HepG2 (cell line): ENCODE measurements around the gene TDRD9. TPM values are rescaled to one million over a fixed set of nuclear protein-coding genes. Genes with fewer than 3 reads are reported as not detected.

Source experiments
- ATAC-seq: fragments of 200-7000 bp; cut with Tn5 transposase; 3 replicates; pipeline ENCODE4 v1.9.1; 2020; ENCODE audit warnings: mild to moderate bottlenecking, moderate library complexity
- BruUV-seq: library from RNA; stranded (reverse); fragments of 400-500 nt; replicated peaks from 2 replicates; lab custom pipeline; 2021; lab: Mats Ljungman, UMichigan
- CTCF ChIA-PET: fragments of 300-600 bp; formaldehyde crosslinking; extraction: SDS; loops from one replicate; lab custom pipeline; 2021; ENCODE audit warnings: low total read pairs, inconsistent platforms, low intra/inter-chr PET ratio; lab: Yijun Ruan, JAX
- POLR2A ChIA-PET: fragments of 350-600 bp; sonication (Branson Sonifier 250); formaldehyde crosslinking; loops from one replicate; lab custom pipeline; 2020; ENCODE audit warnings: antibody characterized with exemption, inconsistent platforms; lab: Yijun Ruan, JAX
- DNase-seq: peaks from one replicate; pipeline ENCODE4 v3.0.0-alpha.2; 2015; ENCODE audit warnings: low spot score
- FAIRE-seq: peaks from 3 replicates; lab custom pipeline; 2011; peaks lifted over from hg19 to GRCh38; lab: Jason Lieb, UNC
- H2AFZ ChIP-seq: one replicate; pipeline ENCODE4 v1.6.1; 2011; ENCODE audit warnings: low read length, inconsistent platforms
- H3K27ac ChIP-seq: fragments of 300-600 bp; 3 replicates; pipeline ENCODE4 v1.8.0; 2011; ENCODE audit warnings: mixed run types, mild to moderate bottlenecking, mixed read lengths, low read length, inconsistent platforms; ENCODE audit not compliant: insufficient read depth; ENCODE audit errors: extremely low read length
- H3K27me3 ChIP-seq, 2 experiments: fragments of 200-600 bp in 1 of 2; 2 replicates in 1 of 2; 3 replicates in 1 of 2; pipeline versions ENCODE4 v1.6.0 to v1.8.0; 2011; ENCODE audit warnings: low read length in 2 of 2, mild to moderate bottlenecking in 2 of 2, moderate library complexity in 2 of 2, inconsistent platforms in 1 of 2; ENCODE audit not compliant: insufficient read depth in 2 of 2, control insufficient read depth in 1 of 2
- H3K36me3 ChIP-seq, 2 experiments: fragments of 200-600 bp in 1 of 2; replicated peaks in 1 of 2; 2 replicates in 1 of 2; 3 replicates in 1 of 2; pipeline versions ENCODE4 v1.5.1 to v1.8.0; 2011; ENCODE audit warnings: low read length in 2 of 2, inconsistent platforms in 1 of 2; ENCODE audit not compliant: insufficient read depth in 2 of 2, control insufficient read depth in 1 of 2
- H3K4me1 ChIP-seq: 2 replicates; pipeline ENCODE4 v1.5.1; 2012; ENCODE audit warnings: low read length, inconsistent platforms; ENCODE audit not compliant: insufficient read depth
- H3K4me2 ChIP-seq: 2 replicates; pipeline ENCODE4 v1.6.0; 2011; ENCODE audit warnings: low read depth, low read length, inconsistent platforms
- H3K4me3 ChIP-seq, 3 experiments: fragments of 200-600 bp in 1 of 3; sonication (generic), shearing (Covaris generic) in 1 of 3; replicated peaks in 1 of 3; 2 replicates each; pipeline ENCODE4 v1.5.1; 2011 to 2016; ENCODE audit warnings: low read length in 3 of 3, inconsistent platforms in 2 of 3, low read depth in 2 of 3, mild to moderate bottlenecking in 2 of 3, control low read depth in 1 of 3, mixed read lengths in 1 of 3; ENCODE audit not compliant: insufficient read depth in 1 of 3
- H3K79me2 ChIP-seq: one replicate; pipeline ENCODE4 v1.6.1; 2011; ENCODE audit warnings: low read length, inconsistent platforms; ENCODE audit not compliant: insufficient read depth
- H3K9ac ChIP-seq: 2 replicates; pipeline ENCODE4 v1.6.0; 2011; ENCODE audit warnings: mild to moderate bottlenecking, low read depth, low read length, inconsistent platforms; ENCODE audit not compliant: insufficient read depth
- H3K9me3 ChIP-seq: 2 replicates; pipeline ENCODE4 v1.5.1; 2012; ENCODE audit warnings: mild to moderate bottlenecking, low read length
- H4K20me1 ChIP-seq: 2 replicates; pipeline ENCODE4 v1.6.0; 2011; ENCODE audit warnings: inconsistent platforms, mild to moderate bottlenecking, low read length, moderate library complexity; ENCODE audit not compliant: insufficient read depth
- AGO1 ChIP-seq: fragments of 200-400 bp; formaldehyde crosslinking; IDR thresholded peaks from 2 replicates; pipeline ENCODE4 v1.6.1; 2017; ENCODE audit warnings: mild to moderate bottlenecking, low read depth, low read length, moderate library complexity; ENCODE audit not compliant: poor library complexity, severe bottlenecking
- FOXP1 ChIP-seq, 2 experiments: fragments of 450-650 bp in 1 of 2; IDR thresholded peaks; 2 replicates each; pipeline ENCODE4 v1.6.1; 2017 to 2018; ENCODE audit warnings: antibody characterized with exemption in 1 of 2
- HMGA1 ChIP-seq: sonication (generic); formaldehyde crosslinking; conservative IDR thresholded peaks from 2 replicates; pipeline ENCODE4 v1.4.0; 2020; ENCODE audit warnings: missing genetic modification reagents
- KAT2B ChIP-seq: fragments of 150-350 bp; IDR thresholded peaks from 2 replicates; pipeline ENCODE4 v1.6.1; 2014; ENCODE audit warnings: low read depth, low read length, borderline replicate concordance
- KLF16 ChIP-seq, 2 experiments: sonication (generic) in 1 of 2; formaldehyde crosslinking in 1 of 2; IDR thresholded peaks; 2 replicates each; pipeline versions ENCODE4 v1.6.1 to v1.8.0; 2016 to 2023; ENCODE audit warnings: missing genetic modification reagents in 2 of 2, missing compliant biosample characterization in 1 of 2
- RFX3 ChIP-seq: IDR thresholded peaks from 2 replicates; pipeline ENCODE4 v1.6.1; 2016; ENCODE audit warnings: missing biosample characterization, missing genetic modification reagents
- ZBTB7B ChIP-seq: sonication (generic); formaldehyde crosslinking; IDR thresholded peaks from 2 replicates; pipeline ENCODE4 v1.4.0; 2020; ENCODE audit warnings: missing genetic modification reagents
- ZIK1 ChIP-seq: sonication (generic); formaldehyde crosslinking; IDR thresholded peaks from 2 replicates; pipeline ENCODE4 v1.5.0; 2020; ENCODE audit warnings: mild to moderate bottlenecking, low read depth, missing genetic modification reagents, borderline replicate concordance
- ZNF343 ChIP-seq: sonication (generic); formaldehyde crosslinking; IDR thresholded peaks from 2 replicates; pipeline ENCODE4 v1.4.0; 2020; ENCODE audit warnings: mild to moderate bottlenecking, missing genetic modification reagents
- ZNF510 ChIP-seq: sonication (generic); formaldehyde crosslinking; IDR thresholded peaks from 2 replicates; pipeline ENCODE4 v1.4.0; 2020; ENCODE audit warnings: low read depth, mild to moderate bottlenecking, missing genetic modification reagents
- ZNF660 ChIP-seq: sonication (generic); formaldehyde crosslinking; IDR thresholded peaks from 2 replicates; pipeline ENCODE4 v1.5.1; 2020; ENCODE audit warnings: mild to moderate bottlenecking, low read depth, missing genetic modification reagents, borderline replicate concordance
- WGBS: methylation state at CpG from one replicate; pipeline ENCODE4 v1.1.6; 2017; ENCODE audit warnings: low lambda C conversion rate; 5-methylcytosine and 5-hydroxymethylcytosine counted together
- in situ Hi-C: cut with HindIII; loops from 2 replicates; pipeline ENCODE4 v1.10.0; 2017; ENCODE audit warnings: low pct_unique_long_range_greater_than_20kb; ENCODE audit not compliant: extremely low pct_ligation_motif_present
- intact Hi-C: fragments of 100-400 bp; cut with micrococcal nuclease; formaldehyde crosslinking; loops from one replicate; pipeline ENCODE4 v1.10.0; 2022; ENCODE audit not compliant: unreplicated experiment
- polyA plus RNA-seq, 8 experiments: library from polyadenylated mRNA; depleted of rRNA in 3 of 8; stranded (reverse) in 7 of 8; unstranded in 1 of 8; fragments of >200 nt; fragmentation: Illumina TruSeq in 4 of 8; extraction: Trizol in 4 of 8; gene quantifications; 2 replicates each; pipeline versions ENCODE4 v1.2.1 to v1.2.3, GENCODE V29; 2011 to 2016; ENCODE audit warnings: low read depth in 4 of 8, missing spikeins in 1 of 8, mixed read lengths in 1 of 8; ENCODE audit not compliant: insufficient read depth in 1 of 8
- total RNA-seq, 5 experiments: library from RNA; depleted of rRNA; stranded (reverse); fragments of >200 nt; fragmentation: Illumina TruSeq; extraction: Trizol; gene quantifications; 2 replicates each; pipeline ENCODE4 v1.2.3, GENCODE V29; 2016; ENCODE audit warnings: low read depth in 1 of 5
- TF ChIP-seq, protein P1 (sequence below): sonication (generic); formaldehyde crosslinking; conservative IDR thresholded peaks from 2 replicates; pipeline ENCODE4 v1.8.0; 2022; ENCODE audit warnings: low read depth, missing genetic modification reagents
- TF ChIP-seq, protein P2 (sequence below): sonication (generic); formaldehyde crosslinking; IDR thresholded peaks from 2 replicates; pipeline ENCODE4 v1.4.0; 2020; ENCODE audit warnings: missing genetic modification reagents, borderline replicate concordance

The TDRD9 gene
- total and polyA plus RNA-seq, 2 of the 13 experiments (the other 11 are each of a cell fraction or from before 2014, with no cell fraction given): not detected

DNA sequence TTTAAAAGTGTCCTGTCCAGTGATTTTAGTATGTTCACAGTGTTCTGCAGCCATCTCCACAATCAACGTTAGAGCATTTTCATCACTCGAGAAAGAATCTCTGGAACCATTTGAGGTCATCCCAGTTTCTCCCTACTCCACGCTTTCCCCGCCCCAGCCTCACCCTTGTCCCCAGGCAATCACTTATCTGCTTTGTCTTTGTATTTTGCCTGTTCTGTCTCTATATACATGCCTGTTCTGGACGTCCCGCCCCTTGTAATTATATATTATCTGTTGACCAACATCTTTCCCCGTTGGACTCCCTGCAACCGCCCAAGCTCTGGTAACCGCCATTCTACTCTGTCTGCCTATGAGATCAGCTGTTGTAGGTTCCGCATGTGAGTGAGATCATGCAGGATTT, 135.7 kb downstream of the TDRD9 start:
- Histone ChIP-seq H3K27me3 (peaks cover 0 to 6% of the 10 kb centered on the region in 2 experiments; a peak in 3 of 5 replicates), H3K9ac (no peak overlapping the region), H3K4me3 (no peak overlapping the region), H3K27ac (no peak overlapping the region), H3K4me1 (no peaks in the 10 kb centered on the region), H2AFZ (no peak overlapping the region), H3K4me2 (no peak overlapping the region), H3K36me3 (no peaks in the 10 kb centered on the region), H4K20me1 (no peaks in the 10 kb centered on the region), H3K79me2 (no peaks in the 10 kb centered on the region), H3K9me3 (peaks cover 10% of the 10 kb centered on the region; the same call in 1 of the 2 replicates)
- intact Hi-C loops: no loop called here
- TF ChIP-seq KAT2B (no peak), AGO1 (no peak)
- no TSS peak for BruUV-seq
- in situ Hi-C loops: no loop called here
- POLR2A ChIA-PET: no interaction called here
- DNase-seq: no peak
- WGBS: 33% methylated on average over 9 of the region's 10 CpGs
- ATAC-seq: no peak
- FAIRE-seq: no peak
- CTCF ChIA-PET: no interaction called here

DNA sequence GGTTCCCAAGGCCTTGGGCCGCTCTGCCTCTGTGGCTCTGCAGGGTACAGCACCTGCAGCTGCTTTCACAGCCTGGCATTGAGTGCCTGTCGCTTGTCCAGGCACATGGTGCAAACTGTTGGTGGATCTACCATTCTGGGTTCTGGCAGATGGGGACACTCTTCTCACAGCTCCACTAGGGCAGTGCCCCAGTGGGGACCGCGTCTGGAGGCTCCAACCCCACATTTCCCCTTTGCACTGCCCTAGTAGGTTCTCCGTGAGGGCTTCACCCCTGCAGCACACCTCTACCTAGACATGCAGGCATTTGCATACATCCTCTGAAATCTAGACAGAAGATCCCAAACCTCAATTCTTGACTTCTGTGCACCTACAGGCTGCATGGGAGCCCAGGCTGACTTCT, 138.0 kb downstream of the TDRD9 start:
- H3K27me3 ChIP-seq: peaks cover 2 to 23% of the 10 kb centered on the region in 2 experiments; a peak in 3 of 5 replicates
- H3K79me2 ChIP-seq: no peaks in the 10 kb centered on the region
- CTCF ChIA-PET: no interaction called here
- no peak overlapping the region for H3K4me2 ChIP-seq
- H3K36me3 ChIP-seq: no peaks in the 10 kb centered on the region
- no peaks in the 10 kb centered on the region for H3K4me1 ChIP-seq
- intact Hi-C loops: no loop called here
- 21% methylated on average over 3 of the region's 5 CpGs for WGBS
- POLR2A ChIA-PET: no interaction called here
- peaks cover 10% of the 10 kb centered on the region; the same call in 1 of the 2 replicates for H3K9me3 ChIP-seq
- DNase-seq (no peak), ATAC-seq (no peak), FAIRE-seq (no peak)
- in situ Hi-C loops: no loop called here
- H2AFZ ChIP-seq: no peak overlapping the region
- H4K20me1 ChIP-seq: no peaks in the 10 kb centered on the region
- no TSS peak for BruUV-seq
- H3K9ac ChIP-seq: no peak overlapping the region
- H3K4me3 ChIP-seq: no peak overlapping the region
- no peak overlapping the region for H3K27ac ChIP-seq
- no peak for TF ChIP-seq RFX3 (CRISPR knock-in tag)
- TF ChIP-seq ZIK1: no peak
- no peak for TF ChIP-seq ZNF510 (CRISPR knock-in tag)
- TF ChIP-seq HMGA1 (CRISPR knock-in tag): no peak
- TF ChIP-seq, protein P1, sequence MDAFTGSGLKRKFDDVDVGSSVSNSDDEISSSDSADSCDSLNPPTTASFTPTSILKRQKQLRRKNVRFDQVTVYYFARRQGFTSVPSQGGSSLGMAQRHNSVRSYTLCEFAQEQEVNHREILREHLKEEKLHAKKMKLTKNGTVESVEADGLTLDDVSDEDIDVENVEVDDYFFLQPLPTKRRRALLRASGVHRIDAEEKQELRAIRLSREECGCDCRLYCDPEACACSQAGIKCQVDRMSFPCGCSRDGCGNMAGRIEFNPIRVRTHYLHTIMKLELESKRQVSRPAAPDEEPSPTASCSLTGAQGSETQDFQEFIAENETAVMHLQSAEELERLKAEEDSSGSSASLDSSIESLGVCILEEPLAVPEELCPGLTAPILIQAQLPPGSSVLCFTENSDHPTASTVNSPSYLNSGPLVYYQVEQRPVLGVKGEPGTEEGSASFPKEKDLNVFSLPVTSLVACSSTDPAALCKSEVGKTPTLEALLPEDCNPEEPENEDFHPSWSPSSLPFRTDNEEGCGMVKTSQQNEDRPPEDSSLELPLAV (CRISPR knock-in tag): no peak
- no peak for TF ChIP-seq ZBTB7B (CRISPR knock-in tag)
- TF ChIP-seq ZNF660: no peak
- TF ChIP-seq KLF16 (CRISPR knock-in tag; IDR thresholded peaks at IDR 0.05): no peak
- TF ChIP-seq ZNF343 (CRISPR knock-in tag): no peak
- no peak for TF ChIP-seq FOXP1 (IDR thresholded peaks at IDR 0.05)
- no peak for TF ChIP-seq FOXP1 (CRISPR knock-in tag; IDR thresholded peaks at IDR 0.05)
- TF ChIP-seq, protein P2, sequence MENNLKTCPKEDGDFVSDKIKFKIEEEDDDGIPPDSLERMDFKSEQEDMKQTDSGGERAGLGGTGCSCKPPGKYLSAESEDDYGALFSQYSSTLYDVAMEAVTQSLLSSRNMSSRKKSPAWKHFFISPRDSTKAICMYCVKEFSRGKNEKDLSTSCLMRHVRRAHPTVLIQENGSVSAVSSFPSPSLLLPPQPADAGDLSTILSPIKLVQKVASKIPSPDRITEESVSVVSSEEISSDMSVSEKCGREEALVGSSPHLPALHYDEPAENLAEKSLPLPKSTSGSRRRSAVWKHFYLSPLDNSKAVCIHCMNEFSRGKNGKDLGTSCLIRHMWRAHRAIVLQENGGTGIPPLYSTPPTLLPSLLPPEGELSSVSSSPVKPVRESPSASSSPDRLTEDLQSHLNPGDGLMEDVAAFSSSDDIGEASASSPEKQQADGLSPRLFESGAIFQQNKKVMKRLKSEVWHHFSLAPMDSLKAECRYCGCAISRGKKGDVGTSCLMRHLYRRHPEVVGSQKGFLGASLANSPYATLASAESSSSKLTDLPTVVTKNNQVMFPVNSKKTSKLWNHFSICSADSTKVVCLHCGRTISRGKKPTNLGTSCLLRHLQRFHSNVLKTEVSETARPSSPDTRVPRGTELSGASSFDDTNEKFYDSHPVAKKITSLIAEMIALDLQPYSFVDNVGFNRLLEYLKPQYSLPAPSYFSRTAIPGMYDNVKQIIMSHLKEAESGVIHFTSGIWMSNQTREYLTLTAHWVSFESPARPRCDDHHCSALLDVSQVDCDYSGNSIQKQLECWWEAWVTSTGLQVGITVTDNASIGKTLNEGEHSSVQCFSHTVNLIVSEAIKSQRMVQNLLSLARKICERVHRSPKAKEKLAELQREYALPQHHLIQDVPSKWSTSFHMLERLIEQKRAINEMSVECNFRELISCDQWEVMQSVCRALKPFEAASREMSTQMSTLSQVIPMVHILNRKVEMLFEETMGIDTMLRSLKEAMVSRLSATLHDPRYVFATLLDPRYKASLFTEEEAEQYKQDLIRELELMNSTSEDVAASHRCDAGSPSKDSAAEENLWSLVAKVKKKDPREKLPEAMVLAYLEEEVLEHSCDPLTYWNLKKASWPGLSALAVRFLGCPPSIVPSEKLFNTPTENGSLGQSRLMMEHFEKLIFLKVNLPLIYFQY (CRISPR knock-in tag): no peak
